ENCODE results near the gene C9orf152.

The C9orf152 gene

GRCh38 chr9:110180511-110181434 lies 27.2 kb downstream of the C9orf152 start:
- ATAC-seq, result no peak
- DNase-seq, result no peak

GRCh38 chr9:110179734-110180133 lies 28.2 kb downstream of the C9orf152 start:
- DNase-seq (no peak), ATAC-seq (no peak)

- DNase-seq, result no peak
- no peak for ATAC-seq
Observed at GRCh38 chr9:110178281-110178680, 29.7 kb downstream of the C9orf152 start.

GRCh38 chr9:110175275-110175968 lies 32.5 kb downstream of the C9orf152 start:
- ATAC-seq (no peak), DNase-seq (no peak)

GRCh38 chr9:110173322-110173642 lies 34.7 kb downstream of the C9orf152 start:
- no peak for DNase-seq
- no peak for ATAC-seq

GRCh38 chr9:110170357-110171257 lies 37.4 kb downstream of the C9orf152 start:
- no peak for DNase-seq
- ATAC-seq, result no peak

- ATAC-seq, result no peak
- no peak for DNase-seq
Observed at GRCh38 chr9:110168486-110168885, 39.5 kb downstream of the C9orf152 start.

- DNase-seq, result no peak
- peak; percentile 55 for ATAC-seq
Observed at GRCh38 chr9:110161940-110162339, 46.0 kb downstream of the C9orf152 start.

GRCh38 chr9:110160685-110161084 lies 47.3 kb downstream of the C9orf152 start:
- no peak for DNase-seq

GRCh38 chr9:110160123-110160522 lies 47.8 kb downstream of the C9orf152 start:
- ATAC-seq (no peak), DNase-seq (no peak)

More at GRCh38 chr9:110160685-110161084, 47.3 kb downstream of the C9orf152 start:
- ATAC-seq, result no peak

GRCh38 chr9:110157823-110158664 lies 49.9 kb downstream of the C9orf152 start:
- ATAC-seq (no peak), DNase-seq (no peak)

- ATAC-seq (peak; percentile 60), DNase-seq (no peak)
Observed at GRCh38 chr9:110156902-110157301, 51.1 kb downstream of the C9orf152 start.

GRCh38 chr9:110156416-110156815 lies 51.5 kb downstream of the C9orf152 start:
- DNase-seq (no peak), ATAC-seq (no peak)

GRCh38 chr9:110155751-110156150 lies 52.2 kb downstream of the C9orf152 start:
- DNase-seq, result no peak
- no peak for ATAC-seq

- DNase-seq, result no peak
- no peak for ATAC-seq
Observed at GRCh38 chr9:110153431-110153830, 54.5 kb downstream of the C9orf152 start.

- DNase-seq, result no peak
- ATAC-seq, result no peak
Observed at GRCh38 chr9:110152704-110153374, 55.1 kb downstream of the C9orf152 start.

Measured in stimulated activated naive CD8-positive, alpha-beta T cell treated with anti-CD3 and anti-CD28 coated beads, Interleukin-15, Interleukin-2, amounts not matched to agents 100 U/mL and 50 U/mL, for 24 hours (primary cell).